DMS153 (cell line): ENCODE measurements around the gene ATE1.
"Not testable (repeated sequence)": the region's sequence is repeated elsewhere in the genome, so short reads cannot be mapped to it uniquely, and the experiment has no call there.

ENCODE experiments used
- DNase-seq: peaks from one replicate; lab custom pipeline; 2025; lab: John Stamatoyannopoulos, UW

ATE1 gene

DNA sequence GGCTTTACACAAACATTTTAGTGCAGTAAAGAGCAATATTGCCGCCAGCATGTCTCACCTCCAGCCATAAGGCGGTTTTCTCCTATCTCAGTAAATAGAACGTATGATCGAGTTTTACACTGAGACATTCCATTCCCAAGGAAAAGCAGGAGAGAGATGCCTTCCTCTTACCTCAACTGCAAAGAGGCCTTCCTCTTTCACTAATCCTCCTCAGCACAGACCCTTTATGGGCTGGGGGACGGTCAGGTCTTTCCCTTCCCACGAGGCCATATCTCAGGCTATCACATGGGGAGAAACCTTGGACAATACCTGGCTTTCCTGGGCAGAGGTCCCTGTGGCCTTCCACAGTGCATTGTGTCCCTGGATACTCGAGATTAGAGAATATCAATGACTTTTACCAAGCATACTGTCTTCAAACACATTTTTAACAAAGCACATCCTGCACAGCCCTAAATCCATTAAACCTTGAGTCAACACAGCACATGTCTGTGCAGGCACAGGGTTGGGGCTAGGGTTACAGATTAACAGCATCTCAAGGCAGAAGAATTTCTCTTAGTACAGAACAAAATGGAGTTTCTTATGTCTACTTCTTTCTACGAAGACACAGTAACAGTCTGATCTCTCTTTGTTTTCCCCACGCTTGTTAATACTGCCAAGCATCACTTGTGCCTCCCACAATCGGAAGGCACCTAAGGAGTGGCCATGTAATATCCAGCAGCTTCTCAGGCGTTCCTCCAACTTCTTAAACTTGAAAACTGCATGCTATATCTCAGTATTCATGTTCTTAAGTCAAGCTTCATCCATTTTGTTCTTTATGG lies 2.6 kb upstream of the ATE1 start:
- peak; percentile 14 for DNase-seq

DNA sequence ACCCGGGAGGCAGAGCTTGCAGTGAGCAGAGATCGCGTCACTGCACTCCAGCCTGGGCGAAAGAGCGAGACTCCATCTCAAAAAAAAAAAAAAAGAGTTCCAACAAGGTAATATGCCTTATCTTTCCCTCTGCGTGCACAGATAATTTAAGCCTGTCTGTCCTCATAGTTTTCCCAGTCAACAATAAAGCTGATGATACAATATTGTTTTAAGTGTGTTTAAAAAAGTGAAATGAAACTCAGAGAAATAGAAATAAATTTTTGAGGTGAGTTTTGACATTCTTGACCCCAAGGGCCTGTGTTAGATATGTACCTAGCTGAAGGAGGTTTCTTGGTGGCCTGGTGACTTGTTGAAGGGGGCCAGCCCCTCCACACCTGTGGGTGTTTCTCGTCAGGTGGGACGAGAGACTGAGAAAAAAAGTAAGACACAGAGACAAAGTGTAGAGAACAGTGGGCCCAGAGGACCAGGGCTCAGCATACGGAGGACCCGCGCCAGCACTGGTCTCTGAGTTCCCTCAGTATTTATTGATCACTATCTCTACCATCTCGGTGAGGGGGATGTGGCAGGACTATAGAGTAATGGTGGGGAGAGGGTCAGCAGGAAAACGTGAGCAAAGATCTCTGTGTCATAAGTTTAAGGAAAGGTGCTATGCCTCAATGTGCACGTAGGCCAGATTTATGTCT lies 1.9 kb upstream of the ATE1 start:
- DNase-seq: not testable (repeated sequence)

- no peak for DNase-seq
Measured at GRCh38 chr10:121928528-121928884, 675 bp upstream of the ATE1 start.

- no peak for DNase-seq
Measured at GRCh38 chr10:121927318-121927840, 452 bp downstream of the ATE1 start.

GRCh38 chr10:121926671-121927317 lies 1.0 kb downstream of the ATE1 start:
- no peak for DNase-seq

DNA sequence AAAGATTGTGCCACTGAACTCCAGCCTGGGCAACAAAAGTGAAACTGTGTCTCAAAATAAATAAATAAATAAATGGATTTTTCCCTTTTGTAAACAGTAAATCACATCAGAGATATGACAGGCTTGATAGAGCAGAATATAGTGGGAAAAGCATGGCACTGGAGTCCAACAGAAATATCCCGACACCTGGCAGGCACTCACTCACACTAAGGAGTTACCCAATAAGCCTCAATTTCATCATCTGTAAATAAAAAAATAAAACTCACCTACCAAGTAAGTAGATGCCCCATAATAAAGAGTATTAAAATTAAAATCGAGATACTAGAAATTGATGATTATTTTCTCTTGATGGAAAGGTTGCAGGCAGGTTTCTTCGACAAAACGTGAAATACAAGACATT lies 1.7 kb downstream of the ATE1 start:
- no peak for DNase-seq

DNA sequence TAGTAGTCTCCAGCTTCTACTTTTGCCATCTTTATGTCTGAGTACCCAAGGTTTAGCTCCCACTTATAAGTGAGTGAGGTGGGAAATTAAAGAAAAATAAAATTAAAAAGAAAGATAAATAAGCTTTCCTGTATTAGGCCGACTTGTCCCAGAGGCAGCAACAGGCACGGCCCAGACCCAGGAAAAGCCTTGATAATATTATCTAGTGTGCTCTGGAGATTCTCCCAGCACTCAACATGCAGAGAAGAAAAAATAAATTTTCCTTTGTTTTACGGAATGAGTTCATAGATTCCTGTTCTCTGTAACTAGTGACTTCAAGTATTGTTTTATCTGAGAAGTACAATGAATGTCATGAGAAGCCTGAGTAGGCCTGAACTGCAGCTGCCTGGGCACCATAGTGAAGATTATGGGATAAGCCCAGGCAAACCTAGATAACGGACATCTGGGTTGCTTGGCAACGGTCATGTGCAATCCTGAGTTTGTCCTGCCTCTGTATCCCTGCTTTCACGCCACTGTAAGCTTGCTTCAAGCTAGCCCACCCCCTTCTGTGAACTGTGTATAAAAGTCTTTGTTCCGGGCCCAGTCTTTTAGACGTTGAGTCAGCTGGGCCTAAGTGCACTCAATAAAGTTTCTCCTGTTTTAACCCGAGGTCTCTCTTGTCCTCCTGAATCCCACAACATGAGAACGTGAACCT lies 6.4 kb downstream of the ATE1 start:
- DNase-seq: no peak

GRCh38 chr10:121919666-121920065 lies 8.2 kb downstream of the ATE1 start:
- DNase-seq: no peak

DNA sequence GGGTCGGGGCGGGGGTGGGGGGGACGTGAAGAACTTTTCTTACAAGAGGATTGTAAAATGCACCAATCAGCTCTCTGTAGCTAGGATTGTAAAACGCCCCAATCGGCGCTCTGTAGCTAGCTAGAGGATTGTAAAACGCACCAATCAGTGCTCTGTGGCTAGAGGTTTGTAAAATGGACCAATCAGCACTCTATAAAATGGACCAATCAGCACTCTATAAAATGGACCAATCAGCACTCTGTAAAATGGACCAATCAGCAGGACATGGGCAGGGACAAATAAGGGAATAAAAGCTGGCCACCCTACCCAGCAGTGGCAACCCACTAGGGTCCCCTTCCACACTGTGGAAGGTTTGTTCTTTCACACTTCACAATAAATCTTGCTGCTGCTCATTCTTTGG lies 9.0 kb downstream of the ATE1 start:
- not testable (repeated sequence) for DNase-seq

DNA sequence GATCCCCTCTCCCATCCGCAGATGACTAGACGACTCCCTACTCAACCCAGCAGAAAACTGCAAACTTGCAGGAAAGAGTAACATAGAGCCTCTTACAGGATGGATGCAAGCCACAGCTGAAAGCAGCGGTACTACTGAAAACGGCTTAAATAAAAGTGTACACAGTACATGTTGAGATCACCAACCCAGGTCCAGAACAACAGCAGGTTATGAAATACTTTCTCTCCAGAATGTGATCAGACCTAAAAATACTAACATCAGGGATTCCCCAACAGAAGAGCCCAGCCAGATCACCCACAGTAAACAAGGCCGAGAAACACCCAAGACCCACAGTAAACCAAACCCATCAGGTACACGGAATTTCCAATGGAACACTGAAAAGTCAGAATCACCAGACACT lies 13.2 kb downstream of the ATE1 start:
- DNase-seq: no peak

DNA sequence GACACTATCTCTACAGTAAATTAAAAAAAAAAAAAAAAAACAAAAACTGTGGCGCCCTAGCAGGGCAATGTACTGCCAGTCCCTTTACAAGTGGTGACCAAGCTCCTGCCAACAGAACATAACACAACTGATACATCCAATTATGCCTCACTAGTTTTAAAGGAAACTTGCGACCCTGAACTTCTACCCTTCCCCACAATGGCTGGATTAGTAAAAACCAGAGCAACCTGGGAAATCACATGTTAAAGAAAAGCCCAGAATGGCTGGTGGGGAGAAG lies 16.5 kb downstream of the ATE1 start:
- no peak for DNase-seq

DNA sequence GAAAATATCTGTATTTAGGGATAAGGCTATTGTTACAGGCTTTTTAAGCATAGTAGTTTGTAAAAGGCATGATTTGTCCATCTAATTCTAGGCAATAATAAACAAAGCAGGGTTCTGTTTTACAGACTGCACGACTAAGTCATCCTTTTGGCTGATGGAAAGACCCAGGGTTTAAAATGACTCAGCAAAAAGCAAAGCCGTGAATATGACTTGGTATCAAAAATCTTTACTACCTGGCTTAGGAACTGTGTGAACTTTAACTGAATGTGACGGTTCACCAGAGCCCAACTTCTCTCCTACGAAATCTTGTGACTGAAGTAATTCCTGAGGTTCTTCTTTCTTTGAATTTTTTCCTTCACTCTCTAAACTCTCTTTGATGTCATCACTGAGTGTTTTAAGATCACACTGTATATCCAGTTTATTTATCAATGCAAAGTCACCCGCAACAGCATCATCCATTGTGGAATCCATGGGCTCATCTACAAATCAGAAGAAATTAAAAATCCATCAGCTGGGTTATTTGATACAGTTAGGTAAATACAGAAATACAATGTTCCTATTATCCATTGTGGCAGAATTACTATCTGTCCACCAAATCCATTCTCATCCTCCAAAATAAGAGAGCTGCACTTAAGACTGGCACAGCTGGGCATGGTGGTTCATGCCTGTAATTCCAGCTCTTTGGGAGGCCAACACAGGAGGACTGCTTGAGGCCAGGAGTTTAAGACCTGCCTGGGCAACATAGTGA lies 17.0 kb downstream of the ATE1 start:
- no peak for DNase-seq

DNA sequence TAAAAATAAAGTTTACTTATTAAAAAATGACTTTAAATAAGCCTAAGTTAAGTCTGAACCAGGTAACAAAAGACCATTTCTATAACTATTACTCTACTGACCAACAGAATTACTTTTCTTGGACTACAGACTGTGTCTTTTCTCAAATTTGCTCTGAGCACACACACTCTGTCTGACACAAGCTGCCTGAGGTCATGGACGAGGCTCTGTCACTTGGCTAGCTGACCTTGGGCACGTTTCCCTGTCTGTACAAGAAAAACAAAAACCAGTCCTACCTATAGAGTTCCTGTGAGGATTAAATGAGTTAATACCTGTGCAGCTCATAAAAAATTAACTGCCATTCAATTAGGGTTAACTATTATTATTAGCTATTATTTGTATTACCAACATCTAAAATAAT lies 22.9 kb downstream of the ATE1 start:
- DNase-seq: no peak

DNA sequence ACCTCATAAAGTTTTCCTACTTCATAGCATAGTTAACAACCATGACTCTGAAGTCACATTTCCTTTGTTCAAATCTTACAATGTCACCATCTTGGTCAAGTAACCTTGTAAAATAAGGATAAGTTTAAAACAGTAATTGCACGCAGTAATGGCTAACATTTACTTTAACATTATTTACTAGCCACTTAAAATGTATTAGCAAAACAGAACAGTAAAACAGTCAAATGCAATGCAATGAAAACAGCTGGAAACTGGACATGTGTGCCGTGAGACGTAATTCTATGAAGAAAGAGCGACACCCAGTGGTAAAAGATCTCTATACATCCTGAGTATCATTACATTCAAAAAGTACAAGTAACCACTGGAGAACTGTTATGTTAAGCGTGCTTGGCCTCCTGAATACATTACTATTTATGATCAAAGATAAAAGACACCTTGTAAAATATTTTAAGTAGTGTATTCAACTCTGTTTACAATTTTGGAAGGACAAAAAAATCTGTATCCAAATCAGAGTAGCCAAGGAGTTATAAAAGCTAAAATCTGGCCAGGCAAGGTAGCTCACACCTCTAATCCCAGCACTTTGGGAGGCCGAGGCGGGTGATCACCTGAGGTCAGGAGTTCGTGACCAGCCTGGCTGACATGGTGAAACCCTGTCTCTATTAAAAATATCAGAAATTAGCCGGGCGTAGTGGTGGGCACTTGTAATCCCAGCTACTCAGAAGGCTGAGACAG lies 27.2 kb downstream of the ATE1 start:
- peak; percentile 6 for DNase-seq

- no peak for DNase-seq
Measured at GRCh38 chr10:121899727-121900126, 28.1 kb downstream of the ATE1 start.

DNA sequence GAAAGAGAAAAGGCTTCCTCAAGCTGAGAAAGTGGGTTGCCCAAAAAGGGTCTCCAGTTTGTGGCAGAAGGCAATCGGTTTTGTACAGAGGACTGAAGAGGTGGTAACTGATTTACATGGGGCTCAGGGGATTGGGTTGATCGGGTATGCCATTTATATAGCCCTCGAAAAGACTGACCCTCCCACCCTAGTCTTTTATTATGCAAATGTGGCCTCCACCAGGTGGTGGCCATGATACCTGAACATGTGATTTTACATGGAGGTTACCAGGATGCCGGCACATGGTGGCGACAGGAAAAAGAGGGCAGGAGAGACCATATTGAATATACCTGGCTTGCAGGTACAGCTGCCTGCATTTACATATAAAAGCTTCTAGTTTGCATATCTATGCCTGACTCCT lies 36.7 kb downstream of the ATE1 start:
- DNase-seq: no peak

DNA sequence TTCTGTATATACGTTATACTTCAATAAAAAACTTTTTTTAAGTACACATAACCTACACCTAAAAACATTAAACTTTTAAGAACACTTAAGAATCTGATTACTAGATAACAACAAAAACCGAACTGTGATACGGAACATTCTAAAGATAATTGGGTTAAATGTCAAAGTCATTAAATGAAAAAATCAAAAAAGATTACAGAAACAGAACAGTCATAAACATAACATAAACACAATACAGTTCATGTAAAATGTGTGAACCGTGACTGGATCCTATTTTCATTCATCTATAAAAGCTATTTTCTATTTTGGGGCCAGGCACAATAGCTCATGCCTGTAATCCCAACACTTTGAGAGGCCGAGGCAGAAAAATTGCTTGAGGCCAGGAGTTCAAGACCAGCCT lies 38.6 kb downstream of the ATE1 start:
- no peak for DNase-seq

DNA sequence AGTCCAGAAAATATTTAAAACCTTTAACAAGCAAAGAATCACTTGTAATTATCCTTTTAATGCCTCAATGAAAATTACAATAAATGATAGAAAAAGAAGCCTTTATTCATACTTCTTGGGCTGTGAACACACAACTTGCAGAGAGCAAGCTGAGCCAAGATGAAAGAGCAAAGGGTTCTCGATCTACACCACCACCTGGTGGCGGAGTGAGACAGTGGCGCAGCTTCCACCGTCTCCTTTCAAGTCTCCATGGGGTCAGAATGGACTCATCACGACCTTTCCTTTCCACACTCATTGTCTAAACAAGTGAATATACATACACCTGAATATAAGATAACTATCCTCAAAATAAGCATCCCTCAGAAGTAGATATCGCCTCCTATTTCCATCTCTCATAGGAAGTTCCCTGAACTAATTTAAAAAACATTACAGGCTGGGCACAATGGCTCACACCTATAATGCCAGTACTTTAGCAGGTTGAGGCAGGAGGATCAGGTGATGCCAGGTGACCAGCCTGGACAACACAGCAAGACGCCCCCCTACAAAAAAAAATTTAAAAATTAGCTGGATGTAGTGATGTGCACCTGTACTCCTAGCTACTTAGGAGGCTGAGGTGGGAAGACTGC lies 40.7 kb downstream of the ATE1 start:
- peak; percentile 8 for DNase-seq

DNA sequence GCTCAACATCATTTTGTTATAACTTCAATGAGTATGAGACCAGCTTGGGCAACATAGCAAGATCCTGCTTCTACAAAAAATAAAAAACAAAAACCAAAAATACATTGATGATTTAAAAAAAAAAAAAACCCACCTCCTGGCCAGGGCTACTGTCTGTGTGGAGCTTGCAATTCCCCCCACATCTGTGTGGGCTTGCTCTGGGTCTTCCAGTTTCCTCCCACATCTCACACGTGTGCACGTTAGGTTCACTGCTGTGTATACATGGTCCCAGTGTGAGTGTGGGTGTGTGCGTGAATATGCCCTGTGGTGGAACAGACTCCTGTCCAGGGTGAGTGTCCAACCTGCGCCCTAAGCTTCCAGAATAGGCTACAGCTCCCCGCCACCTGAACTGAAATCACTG lies 41.6 kb downstream of the ATE1 start:
- no peak for DNase-seq

DNA sequence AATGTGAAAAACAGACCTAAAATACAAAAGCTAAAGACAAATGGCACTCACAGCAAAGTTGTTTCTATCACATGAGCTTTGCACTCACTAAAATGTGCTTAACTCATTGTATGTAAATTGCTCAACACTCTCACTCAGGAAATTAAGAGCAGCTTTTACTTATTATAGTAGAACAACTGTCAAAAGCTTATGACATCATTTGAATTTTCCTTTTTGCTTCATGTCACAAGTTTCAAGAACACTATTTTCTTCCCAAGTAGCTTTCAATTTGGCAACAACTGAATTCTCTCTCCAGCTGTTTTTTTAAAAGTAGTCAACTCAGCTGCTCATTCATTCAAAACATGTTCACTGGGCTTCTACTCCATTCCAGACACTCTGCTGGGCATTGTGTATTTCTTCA lies 46.9 kb downstream of the ATE1 start:
- peak; percentile 22 for DNase-seq

- DNase-seq: no peak
Measured at GRCh38 chr10:121879476-121879875, 48.4 kb downstream of the ATE1 start.
